Smooth muscle cell of the brain vasculature (primary cell): ENCODE results near the gene PTCHD4.
"Not testable (repeated sequence)": the region's sequence is repeated elsewhere in the genome, so short reads cannot be mapped to it uniquely, and the experiment has no call there.

Source experiments
- DNase-seq: peaks from one replicate; pipeline ENCODE4 v3.0.0-alpha.2; 2012; ENCODE audit warnings: low read depth, low spot score

Gene PTCHD4

DNA sequence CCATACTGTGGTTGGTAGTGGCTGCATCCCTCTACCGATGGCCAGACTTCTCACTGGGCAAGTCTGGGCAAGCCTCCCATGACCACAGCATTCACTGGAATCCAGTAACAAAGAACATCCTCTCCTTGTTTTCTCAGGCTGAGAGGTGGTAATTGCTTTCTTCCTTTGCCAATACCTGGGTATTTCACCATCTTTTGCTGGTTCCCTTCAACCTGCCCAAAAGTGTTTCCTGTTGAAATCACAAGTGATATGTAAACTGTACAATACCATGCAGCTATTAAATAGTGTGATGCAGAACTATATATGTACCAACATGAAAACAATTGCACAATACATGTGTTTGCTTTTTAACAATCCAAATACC lies at the start of gene PTCHD4:
Gene PTCHD4, minus strand, starts transcription at position 55 of the 364 bp plus-strand sequence. CDS start 42,240 bp downstream, outside the sequence.
- peak; percentile 2 for DNase-seq

DNA sequence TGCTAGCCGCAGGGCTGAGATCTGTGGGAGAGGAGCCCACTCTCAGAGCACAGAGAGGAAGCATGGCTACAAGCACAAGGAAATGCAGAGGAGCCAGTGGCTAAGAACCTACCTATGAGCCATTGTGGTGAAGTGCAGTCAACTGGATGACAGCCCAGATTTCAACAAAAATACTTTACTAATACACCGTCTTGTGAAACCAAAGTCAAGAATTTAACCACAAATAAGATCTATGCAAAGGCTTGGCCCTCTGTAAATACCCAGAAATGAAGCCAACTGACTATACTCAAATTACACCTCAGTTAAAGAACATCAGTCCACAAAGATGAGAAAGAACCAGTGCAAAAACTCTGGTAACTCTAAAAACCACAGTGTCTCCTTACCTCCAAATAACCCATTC lies 40.1 kb upstream of the PTCHD4 start:
- DNase-seq: no peak

DNA sequence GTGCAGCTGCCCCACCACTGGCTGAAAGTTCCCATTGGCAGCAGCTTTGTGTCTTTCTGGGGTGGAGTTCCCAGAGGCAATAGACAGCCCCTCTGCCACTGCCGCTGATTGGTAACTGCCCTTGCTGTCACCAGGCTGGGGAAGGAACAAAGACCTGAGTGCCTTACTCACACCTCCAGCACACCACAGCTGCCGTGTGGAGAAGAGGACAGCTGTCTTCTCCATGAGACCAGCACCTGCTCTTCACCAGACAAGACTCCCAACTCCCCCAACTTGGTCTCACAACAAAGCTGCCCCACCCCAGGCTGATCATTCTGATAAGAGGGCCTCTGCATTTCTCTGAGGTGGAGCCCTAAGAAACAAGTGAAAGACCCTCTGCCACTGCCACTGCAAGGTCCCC lies 39.7 kb upstream of the PTCHD4 start:
- DNase-seq: no peak

DNA sequence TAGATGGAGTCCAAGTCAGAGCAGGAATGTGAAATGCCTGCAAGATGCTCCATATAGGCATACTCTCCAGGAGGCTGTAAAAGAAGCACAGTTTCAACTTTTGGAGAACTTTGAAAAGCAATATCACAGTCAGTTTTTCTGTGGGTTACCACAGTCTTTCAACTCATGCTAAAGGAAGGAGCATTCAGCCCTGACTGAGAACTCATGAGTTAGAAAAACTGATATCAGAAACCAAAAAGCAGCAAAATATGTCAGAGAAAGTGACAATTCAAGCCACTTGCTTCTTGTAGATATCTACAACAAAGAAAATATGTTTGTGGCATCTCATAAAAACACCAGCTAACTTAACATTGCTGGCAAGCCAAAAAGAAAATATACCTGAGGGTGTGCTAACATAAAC lies 36.1 kb upstream of the PTCHD4 start:
- no peak for DNase-seq

DNA sequence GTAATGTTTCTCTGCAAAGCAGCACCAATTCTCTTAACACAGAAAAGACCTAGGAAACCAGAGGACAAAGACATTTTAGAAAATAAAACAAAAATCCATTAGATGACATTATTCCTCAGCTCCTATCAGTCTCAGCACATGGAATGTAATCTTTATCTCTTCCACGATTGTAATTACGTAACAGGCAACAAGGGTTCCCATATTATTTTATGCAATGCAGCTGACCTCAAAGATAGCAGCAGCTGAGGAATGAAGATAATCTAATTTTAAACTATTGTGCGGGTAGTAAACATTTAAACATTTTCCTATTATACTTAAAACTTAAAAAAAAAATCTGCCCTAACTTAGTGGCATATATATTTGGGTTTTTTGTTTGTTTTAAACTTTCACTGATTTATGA lies 33.0 kb upstream of the PTCHD4 start:
- no peak for DNase-seq

DNA sequence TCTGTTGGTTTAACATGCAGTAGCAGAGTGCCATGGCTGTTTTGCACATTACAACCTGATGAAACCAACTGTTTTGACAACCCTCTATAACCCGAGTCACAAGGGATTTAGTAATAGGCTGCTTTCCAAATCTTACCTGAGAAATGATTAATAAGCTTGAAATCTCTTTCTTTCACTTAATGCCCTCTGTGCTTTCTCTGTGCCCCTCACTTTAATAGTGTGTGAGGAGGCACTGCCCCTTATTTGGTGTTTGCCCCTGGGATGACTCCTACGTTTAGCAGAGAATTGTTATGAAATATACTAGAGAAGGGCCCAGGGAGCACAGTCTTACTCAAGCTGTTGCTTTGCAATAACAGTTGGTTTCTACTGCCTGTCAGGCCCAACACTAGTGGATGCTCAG lies 31.0 kb upstream of the PTCHD4 start:
- no peak for DNase-seq

DNA sequence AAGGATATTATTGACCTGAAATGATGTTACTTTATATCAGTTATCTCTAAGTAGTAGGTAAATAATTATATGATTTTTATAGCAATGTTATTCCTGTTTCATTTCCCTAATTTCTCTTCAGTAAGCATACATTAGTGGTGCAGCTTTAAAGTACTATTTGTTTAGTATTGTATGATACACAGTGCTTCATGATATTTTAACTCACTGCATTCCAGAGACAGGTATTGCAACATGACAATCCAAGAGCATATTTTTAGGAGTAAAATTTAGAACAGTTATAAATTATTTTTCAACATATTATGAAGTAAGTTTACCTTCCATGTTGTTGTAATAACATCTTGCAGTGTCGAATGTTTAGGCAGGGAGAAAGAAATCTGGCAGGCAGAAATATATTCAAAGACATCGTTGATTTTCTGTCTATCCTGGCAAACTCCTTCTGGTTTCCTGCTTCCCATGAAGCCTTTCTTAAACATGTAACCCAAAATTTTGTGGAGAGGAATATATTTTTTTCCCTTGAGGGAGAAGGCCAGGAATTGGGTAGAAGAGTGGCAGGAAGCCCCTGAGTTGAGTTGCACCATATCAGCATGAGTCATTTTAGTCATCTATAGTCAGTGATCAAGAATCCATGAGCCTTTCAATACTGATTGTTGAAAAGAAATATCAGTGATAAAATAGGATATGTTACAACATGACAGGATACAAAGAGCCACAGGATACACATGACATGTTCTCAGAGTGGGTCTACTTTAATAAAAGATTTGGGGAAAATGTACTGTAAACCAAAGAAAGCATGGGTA lies 29.0 kb upstream of the PTCHD4 start:
- DNase-seq: no peak

DNA sequence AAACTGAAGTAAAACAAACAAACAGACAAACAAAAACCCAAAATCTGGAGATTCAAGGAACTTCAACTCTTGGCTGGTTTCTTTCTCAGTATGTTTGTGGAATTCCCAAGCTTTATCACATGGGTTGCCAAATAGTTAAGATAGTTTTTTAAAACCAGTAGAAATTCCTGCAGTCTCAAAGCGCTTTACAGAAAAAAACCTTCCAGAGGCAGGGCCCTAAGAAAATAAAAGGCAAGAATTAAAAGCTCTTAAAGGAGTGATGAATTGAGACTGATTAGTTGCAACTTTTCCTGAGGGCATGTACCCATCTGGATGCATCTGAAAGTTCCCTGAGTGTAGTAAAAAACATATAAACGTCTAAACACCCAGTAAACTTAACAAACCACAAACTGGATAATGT lies 25.9 kb upstream of the PTCHD4 start:
- DNase-seq: no peak

DNA sequence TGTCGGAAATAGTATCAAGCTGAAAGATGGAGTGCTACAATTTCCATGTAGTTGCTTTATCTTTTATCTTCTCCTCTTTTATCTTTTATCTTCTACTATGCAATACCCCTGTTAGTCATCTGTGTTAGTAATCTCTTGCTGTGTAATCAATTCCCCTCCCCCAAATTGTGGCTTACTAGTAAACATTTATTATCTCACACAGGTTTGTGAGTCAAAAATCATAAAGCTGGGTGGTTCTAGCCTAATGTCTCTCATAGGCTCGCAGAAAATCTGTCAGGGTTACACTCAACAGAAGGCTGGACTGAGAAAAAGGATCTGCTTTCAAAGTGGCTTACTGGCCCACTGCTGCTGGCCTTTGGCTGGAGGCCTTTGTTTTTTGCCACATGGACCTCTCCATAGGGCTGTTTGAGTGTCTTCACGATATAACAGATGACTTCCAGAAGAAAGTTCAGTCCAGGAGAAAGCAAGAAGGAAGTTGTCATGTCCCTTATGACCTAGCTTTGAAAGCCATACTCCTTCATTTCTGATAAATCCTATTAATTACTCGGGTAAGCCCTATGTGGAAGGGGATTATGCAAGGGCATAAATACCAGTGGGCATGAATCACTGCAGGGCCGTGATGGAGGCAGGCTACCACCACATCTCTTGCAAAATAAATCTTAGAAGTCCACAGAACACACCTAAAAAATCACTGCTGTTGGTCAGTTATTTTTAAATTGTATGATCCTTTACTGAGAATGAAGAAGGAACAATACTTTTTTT lies 24.5 kb upstream of the PTCHD4 start:
- no peak for DNase-seq

DNA sequence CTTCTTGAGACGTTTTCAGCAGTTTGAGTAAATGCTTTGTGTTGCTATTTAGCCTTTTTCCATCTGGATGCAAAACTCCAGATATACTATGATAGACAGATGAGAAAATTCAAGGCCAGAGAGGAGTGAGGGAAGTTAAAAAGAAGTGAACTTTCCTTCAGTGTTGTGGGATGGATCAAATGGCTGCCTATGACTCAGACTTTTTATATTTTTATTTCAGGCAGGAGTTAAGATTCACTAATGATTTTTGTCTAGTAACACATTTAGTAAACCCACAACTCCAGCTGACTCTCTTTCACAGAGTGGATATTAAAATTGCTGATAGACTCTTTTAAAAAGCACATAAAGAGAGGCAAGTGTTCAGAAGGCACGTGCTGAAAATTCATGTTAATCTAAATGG lies 23.2 kb upstream of the PTCHD4 start:
- no peak for DNase-seq

DNA sequence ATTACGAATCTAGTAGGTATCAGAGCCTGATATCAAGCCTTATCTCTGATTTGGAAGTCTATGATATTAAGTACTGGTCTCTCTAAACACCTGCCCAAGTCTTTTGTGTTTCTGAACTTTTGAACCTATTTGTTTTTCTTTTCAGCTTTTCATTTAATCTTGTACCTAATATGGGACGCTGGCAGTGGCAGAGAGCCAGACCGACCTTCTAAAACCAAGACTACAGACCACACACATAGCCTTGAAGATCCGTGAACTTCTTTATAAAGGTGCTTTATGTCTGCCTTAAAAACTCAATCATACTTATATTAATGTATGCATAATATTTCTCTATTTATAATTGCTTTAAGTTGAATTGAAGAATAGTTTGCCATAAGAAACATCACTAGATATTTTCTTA lies 12.6 kb upstream of the PTCHD4 start:
- no peak for DNase-seq

DNA sequence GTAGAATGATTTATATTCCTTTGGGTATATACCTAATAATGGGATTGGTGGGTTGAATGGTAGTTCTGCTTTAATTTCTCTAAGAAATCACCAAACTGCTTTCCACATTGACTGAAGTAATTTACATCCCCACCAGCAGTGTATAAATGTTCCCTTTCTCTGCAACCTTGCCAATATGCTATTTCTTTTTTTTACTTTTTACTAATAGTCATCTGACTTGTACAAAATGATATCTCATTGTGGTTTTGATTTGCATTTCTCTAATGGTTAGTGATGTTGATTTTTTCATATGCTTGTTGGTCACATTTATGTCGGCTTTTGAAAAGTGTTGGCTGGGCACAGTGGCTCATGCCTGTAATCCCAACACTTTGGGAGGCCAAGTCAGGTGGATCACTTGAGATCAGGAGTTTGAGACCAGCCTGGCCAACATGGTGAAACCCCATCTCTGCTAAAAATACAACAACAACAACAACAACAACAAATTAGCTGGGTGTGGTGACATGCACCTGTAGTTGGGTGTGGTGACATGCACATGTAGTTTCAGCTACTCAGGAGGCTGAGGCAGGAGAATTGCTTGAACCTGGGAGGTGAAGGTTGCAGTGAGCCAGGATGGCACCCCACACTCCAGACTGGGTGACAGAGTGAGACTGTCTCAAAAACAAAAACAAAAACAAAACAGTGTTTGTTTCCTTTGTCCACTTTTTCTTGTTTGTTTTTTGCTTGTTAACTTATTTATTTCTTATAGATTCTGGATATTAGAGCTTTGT lies 11.2 kb upstream of the PTCHD4 start:
- not testable (repeated sequence) for DNase-seq

DNA sequence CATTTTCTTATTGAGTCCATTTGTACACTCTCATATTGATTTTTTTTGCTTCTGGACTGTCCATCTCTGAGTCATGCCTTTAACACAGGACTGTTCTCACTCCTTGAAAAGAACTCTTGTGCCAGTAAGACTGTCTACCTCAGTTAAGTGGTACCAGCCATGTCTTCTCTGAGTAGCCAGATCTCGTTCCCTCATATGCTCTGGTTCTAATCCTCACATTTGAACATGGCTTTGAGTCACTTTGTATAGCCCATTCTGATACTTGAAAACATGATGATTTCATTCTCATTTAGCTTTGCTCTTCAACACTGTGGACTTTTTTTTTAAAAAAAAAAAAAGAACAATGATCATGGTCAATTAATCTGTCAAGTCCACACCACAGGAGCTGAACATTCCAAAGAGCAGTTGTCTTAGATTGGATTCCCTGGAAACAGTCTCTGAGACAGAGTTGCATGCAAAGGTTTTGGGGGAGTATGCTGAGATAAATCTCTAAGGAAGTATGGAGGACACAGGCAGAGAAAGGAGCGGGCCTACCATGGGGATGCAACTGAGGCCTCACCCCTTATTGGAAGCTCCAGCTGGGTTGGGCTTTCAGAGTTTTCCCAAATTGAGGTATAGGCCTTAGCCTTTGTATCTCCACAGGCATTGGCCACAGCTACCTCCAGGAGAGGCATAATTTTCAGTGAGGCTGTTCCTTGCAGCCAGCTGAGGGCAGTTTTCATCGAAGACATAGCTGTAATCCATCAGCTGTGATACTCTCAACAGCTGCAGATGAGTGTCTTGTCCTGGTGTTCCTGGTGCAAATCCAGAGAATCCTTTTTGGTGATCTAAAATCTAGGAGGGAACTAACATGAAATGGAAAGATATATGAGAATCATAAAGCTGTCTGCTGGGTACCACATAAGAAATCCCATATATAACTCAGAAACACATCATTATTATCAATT lies 6.0 kb upstream of the PTCHD4 start:
- no peak for DNase-seq

DNA sequence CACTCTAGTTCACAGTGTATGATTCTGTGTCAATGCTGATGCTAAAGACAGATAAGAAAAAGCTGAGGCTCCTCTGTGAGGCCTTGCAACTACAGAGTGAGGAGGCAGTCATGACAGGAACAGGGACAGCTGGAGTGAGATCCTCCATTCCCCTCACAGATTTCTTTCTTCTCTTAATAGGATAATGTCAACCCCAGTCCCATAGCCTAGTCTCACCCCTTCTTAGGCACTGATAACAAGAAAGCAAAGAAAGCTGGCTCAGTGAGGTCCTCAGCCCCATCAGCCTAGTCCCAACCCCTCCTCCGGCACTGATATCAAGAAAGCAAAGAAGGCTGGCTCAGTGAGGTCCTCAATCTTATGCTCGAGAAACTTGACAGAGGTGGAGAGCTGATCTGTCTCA lies 2.1 kb upstream of the PTCHD4 start:
- no peak for DNase-seq

DNA sequence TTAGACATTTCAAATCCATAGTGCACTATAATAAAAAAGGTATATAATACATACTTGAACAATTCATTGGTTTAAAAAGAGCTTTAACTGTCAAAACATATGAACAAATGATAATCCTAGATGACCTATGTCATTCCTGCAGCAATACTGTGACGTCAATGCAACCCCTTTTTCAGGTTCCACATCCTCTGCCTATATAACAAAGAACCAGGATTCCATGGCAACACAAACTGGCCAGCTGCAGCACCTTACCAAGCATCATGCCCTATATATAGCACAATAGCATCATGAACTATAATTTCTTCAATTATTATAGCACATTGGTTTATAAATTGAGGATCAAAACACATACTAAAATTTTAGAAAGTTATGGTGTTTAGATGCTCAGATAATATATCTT lies 578 bp upstream of the PTCHD4 start:
- no peak for DNase-seq

DNA sequence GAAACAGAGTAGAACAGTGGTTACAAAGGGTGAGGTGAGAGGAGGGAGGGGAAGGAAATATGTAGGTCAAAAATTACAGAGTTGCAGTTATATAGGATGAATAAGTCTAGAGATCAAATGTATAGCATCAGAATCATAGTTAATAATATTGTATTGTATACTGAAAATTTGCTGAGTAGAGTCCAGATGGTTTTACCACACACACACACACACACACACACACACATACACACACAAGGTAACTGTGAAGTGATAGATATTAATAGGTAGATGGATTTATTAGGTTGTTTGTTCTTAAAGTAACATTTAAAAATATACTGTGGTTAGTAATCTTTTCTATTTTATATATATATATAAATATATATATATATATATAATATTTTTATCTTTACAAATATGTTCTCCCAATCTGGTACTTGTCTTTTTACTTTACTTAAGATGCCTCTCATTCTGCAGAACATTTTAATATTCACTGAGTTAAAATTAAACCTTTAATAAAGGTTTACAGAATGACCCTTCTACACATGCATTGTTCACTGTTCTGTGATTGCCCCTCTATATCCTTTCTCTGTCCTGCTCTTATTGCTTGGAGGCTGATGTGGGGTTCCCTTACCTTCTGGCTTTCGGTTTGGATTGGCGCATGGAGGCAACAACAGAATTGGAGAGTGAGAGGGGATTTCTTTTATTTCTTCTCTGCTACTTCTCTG lies 408 bp downstream of the PTCHD4 start:
- no peak for DNase-seq

DNA sequence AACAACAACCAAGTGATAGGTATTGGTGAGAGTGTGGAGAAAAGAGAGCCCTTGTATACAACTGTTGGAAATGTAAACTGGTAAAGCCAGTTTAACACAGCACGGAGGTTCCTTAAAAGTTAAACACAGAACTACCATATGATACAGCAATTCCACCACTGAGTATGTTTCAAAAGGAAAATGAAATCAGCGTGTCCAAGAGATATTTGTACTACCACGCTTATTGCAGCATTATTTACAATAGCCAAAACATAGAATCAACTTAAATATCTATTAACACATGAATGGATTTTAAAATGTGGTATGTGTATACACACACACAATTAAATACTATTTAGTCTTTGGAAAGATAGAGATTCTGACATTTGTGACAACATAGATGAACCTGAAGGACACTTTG lies 1.1 kb downstream of the PTCHD4 start:
- no peak for DNase-seq

DNA sequence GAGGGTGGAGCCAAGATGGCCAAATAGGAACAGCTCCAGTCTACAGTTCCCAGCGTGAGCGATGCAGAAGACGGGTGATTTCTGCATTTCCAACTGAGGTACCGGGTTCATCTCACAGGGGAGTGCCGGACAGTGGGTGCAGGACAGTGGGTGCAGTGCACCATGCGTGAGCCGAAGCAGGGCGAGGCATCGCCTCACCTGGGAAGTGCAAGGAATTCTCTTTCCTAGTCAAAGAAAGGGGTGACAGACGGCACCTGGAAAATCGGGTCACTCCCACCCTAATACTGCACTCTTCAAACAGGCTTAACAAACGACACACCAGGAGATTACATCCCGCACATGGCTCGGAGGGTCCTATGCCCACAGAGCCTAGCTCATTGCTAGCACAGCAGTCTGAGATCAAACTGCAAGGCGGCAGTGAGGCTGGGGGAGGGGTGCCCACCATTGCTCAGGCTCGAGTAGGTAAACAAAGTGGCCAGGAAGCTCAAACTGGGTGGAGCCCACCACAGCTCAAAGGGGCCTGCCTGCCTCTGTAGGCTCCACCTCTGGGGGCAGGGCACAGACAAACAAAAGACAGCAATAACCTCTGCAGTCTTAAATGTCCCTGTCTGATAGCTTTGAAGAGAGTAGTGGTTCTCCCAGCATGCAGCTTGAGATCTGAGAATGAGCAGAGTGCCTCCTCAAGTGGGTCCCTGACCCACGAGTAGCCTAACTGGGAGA lies 8.4 kb downstream of the PTCHD4 start:
- not testable (repeated sequence) for DNase-seq

DNA sequence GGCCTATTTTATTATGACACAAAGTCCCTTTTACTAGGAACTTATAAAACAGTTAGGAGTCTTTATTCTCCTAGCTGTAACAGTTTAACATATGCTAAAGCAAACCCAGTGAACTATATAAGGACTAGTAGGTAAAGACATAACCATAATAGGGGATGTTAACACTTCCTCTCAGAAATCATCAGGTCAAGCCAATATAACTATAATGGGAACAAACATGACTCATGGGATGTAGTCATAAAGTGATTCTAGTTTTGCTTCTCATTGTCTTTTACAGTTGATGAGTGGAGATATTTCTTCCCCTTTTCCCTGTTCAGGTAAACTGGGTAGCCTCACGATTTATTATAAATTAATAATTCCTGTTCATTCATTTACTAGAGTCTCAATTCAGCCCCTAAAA lies 9.7 kb downstream of the PTCHD4 start:
- DNase-seq: no peak

DNA sequence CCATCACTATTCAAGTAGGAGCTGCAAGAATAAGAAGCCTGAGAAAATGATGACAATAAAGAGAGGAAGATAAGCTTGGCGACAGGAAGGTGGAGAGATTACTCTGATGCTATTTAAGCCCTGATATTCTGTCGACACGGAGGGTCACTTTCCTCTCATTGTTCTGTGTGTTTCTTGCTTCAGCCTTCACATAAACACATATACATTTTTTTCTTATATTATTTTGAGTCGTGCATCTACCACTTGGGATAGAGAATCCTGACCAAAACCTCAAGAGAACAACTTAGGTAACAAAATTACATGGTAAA lies 10.5 kb downstream of the PTCHD4 start:
- no peak for DNase-seq
